Left renal pelvis (tissue), 4 donors: Measurements from ENCODE around the gene IL18RAP. TPM values are rescaled to one million over a fixed set of nuclear protein-coding genes. Genes with fewer than 3 reads are reported as not detected.

Experiments used
- DNase-seq, 4 donors: peaks; one replicate each; pipeline ENCODE4 v3.0.0-alpha.2; 2013; ENCODE audit warnings: low read depth in 4 of 4, low spot score in 3 of 4
- polyA plus RNA-seq, 4 donors: library from polyadenylated mRNA; unstranded; fragments of 120-200 nt; gene quantifications; one replicate each; pipeline ENCODE4 v1.2.1, GENCODE V29; 2013; ENCODE audit not compliant: insufficient read length in 4 of 4

IL18RAP gene
- polyA plus RNA-seq = under 1 TPM; 0.19 to 0.70 (median 0.32) TPM

DNA sequence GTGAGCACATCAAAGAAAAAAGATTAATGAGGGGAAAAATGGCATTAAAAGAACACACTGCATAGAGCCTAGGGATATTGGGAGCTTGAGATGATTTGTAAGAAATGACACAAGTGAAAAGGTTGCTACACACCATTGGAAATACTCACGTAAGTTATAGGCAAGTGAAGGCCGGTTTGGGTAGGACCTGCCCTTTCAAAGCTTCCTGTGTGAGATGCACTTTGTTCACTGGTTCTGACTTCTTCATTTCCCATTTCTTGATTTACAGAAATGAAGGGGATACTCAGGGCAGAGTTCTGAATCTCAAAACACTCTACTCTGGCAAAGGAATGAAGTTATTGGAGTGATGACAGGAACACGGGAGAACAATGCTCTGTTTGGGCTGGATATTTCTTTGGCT is at the start of gene IL18RAP:
TSS of gene IL18RAP (plus strand) at position 251 of the 400 bp plus-strand sequence. CDS start at position 369, 118 bp downstream.
- DNase-seq = no peak

DNA sequence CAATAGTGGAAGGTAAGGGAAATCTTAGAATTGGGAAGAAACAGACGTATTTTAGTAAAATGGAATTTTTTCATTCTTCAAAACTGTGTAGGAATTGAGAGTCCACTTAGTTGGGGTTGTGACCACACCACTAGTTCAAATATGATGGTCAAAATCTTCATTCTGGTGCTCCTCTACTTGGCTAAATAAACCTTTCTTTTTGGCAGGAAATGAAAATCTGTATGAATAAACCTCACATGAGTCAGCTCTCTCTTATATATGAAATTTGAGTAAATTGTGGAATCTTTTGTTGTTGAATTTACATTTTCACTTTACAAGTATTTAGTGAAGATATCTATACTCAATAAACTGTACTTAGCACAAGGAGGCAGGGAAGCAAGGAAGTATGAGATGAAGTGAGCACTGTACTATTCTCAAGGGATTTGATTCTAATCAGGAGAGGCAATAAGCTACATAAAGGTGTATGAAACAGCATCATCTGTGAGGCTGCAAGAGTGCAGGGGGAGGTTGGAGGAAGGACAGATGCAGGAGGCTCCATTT is 46.8 kb upstream of the IL18RAP start:
- DNase-seq = no peak

GRCh38 chr2:102383722-102384121 is 39.2 kb upstream of the IL18RAP start:
- no peak for DNase-seq

DNA sequence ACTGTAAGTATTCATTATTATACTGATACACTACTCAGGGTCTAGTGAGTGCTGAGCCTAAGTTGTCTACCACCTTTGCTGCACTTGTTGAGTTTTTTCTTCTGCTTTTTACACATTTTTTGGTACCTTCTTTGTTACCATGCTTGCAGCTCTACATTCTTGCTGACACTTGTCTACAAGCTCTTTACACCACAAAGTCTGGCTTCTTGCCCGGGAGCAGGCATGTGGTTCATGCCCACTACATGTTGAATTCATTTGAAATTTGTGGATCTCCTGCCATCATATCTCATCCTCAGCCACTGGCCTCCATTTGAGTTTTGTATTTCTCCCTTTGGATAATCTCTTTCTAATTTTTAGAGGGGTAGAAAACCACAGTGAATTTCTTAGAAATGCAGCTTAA is 37.4 kb upstream of the IL18RAP start:
- DNase-seq = no peak

DNA sequence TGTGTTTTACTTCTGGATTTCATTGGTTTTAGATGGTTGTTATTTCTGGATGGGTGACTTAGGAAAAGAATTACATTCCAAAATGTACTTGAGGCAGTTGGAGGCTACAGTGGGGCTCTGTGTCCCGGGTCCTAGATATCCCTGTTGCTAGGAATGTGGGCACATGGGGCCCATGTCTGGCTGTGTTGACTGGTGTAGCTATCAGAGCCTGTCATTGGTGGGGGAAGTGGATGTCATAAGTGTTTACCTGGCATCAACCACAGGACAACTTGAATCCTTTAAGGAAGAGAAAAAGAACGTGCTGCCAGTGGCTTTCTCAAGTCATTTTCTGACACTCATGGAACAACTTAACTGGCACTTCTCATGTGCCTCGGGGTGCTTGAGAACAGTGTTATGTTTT is 37.0 kb upstream of the IL18RAP start:
- no peak for DNase-seq

DNA sequence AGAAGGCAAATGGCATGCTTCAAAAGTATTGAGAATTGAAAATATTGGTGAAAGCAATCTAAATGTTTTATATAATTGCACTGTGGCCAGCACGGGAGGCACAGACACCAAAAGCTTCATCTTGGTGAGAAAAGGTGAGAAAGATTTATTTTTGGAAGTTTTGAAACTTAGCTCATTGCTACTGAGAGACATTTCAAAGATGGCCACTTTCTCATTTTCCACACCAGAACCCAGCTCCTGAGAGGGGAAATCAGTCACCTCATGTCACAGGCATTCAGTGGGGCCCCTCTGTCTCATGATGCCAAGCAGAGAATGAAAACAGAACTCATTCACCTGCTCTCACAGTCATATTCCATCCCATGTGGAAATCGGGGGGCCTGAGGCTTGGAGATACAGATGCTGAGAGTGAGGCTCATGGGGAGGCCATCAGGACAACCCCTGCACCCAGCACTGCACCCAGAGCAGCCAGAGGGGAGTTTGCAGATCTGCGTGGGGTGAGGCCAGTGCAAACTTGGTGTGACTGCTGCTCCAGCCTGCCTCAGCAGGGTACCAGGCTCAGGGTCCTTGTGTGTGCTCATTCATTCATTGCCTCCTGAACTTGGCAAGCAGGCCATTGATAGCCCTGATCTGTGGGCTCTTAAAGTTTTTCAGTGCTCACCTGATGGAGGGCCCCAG is 36.0 kb upstream of the IL18RAP start:
- no peak for DNase-seq

- DNase-seq = no peak
Observed at GRCh38 chr2:102387763-102388546, 35.0 kb upstream of the IL18RAP start.

DNA sequence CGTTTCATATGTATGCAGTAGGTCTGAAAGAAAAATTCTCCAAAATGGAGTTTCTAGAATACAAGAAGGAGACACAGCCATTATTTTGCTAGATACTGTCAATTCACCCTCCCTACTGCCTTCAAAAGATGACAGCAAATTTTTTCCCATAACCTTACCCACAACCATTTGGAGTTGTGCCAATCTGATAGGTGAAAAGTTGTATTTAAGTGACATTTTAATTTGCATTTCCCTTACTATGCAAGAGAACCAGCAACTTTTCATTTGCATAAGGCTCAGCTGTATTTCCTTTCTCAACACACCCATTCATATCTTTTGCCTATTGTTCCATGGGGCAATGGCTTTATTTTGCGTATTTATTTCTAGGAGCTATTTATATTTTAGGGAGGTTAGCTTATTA is 31.4 kb upstream of the IL18RAP start:
- DNase-seq = no peak

DNA sequence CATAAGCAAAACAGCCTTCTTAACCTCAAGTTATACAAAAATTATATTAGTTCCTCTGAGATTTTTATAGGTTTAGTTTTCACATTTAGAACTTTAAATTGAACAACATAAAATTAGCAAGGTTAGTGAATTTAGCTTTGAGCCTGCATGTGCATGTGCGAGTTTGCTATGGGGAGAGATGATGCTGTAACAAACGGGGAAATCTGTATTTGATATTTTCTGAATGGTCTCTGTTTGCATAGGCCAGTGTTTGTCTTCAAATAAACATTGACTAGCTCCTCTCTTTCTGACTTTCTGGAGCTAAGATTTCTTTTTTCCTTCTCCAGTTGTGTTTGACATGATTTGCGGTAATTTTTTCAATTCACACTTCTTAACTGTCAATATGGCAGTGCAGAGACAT is 30.9 kb upstream of the IL18RAP start:
- no peak for DNase-seq

GRCh38 chr2:102392942-102393341 is 30.0 kb upstream of the IL18RAP start:
- DNase-seq = no peak

DNA sequence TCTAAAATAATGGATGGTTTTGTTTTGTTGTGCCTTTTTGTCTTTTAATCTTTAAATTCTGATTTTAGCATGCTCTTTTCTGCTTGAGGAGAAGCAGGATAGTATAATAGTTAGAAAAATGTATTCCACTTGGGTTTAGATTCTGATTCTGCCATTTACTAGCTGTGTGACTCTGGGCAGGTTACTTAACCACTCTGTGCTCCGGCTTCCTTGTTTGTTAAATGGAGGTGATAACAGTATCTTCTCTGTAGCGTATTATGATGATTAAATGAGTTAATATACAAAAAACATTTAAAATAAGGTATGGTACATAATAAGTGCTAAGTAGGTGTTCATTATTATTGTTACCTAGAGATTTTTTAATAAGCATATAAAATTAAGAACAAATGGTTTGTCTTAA is 26.9 kb upstream of the IL18RAP start:
- DNase-seq = no peak

DNA sequence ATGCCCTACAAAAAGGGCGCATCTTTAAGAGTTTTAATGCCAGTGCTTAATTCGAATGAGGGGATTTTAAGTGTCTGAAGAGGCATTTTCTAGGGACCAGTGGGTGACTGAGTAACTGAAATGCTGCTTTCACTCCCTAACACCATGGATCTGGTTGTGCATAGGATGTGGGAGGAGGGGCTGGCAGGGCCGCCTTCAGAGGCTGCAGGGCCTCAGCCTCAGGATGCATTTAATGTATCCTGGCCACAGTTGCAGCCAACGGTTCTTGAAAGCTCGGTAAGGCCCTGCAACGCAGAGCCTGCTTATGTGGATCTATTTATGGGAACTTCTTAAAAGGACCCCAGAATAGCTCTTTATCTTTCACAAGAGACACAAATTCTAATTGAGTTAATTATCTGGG is 25.8 kb upstream of the IL18RAP start:
- DNase-seq = no peak

- no peak for DNase-seq
Observed at GRCh38 chr2:102399499-102400141, 23.3 kb upstream of the IL18RAP start.

DNA sequence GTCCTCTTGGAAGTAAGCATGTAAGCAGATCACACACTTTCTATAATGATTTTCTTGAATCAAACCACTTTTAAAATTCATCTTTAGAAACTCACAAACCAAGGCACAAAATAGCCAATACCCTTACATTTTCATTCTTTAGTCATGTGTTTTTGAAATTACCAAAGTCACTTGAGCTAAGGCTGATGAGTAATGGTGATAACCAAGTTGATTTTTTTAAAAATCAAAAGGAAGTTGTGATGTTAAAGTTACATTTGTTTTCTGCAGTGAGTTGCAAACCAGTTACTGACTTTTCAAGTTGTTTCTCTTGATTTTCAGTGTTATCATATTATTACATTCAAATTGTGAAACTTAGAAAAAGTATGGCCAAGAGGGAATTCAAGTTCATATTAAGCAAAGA is 21.5 kb upstream of the IL18RAP start:
- no peak for DNase-seq

DNA sequence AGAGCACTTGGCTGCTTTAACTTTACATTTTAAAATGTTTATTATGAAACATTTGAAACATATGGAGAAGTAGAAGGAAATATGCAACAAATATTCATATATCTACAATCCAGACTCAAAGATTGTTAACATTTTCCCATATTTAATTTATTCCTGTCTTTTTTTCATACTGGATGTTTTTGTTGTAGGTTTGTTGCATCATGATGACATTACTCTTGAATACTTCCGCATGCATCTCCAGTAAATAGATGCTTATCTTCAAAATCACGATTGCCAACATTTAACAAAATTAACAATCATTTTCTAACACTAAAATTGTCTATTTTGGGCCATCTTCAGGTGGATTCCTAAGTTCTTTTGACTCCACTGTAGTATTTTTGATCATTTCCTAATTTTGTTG is 21.1 kb upstream of the IL18RAP start:
- no peak for DNase-seq

DNA sequence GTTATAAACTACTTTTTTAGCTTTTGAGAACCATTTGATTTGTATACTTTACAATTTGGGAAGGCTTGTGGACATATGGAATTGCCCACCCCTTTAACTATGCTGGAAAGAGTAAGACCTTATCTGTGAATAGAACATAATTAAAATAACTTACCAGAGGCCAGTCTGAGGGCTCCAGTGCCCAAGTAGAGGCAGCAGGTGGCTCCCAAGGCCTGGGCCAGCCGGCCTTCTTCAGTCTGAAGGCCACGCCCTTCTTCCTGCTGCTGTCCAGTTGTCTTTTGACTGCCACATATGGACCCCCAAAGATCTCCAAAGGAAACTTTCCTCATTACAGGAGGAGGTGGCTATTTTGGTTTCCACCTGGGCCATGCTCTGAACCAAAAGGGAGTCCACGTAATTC is 12.0 kb upstream of the IL18RAP start:
- DNase-seq = no peak

GRCh38 chr2:102412199-102412598 is 10.8 kb upstream of the IL18RAP start:
- DNase-seq = no peak

- no peak for DNase-seq
Observed at GRCh38 chr2:102417946-102418345, 5.0 kb upstream of the IL18RAP start.

DNA sequence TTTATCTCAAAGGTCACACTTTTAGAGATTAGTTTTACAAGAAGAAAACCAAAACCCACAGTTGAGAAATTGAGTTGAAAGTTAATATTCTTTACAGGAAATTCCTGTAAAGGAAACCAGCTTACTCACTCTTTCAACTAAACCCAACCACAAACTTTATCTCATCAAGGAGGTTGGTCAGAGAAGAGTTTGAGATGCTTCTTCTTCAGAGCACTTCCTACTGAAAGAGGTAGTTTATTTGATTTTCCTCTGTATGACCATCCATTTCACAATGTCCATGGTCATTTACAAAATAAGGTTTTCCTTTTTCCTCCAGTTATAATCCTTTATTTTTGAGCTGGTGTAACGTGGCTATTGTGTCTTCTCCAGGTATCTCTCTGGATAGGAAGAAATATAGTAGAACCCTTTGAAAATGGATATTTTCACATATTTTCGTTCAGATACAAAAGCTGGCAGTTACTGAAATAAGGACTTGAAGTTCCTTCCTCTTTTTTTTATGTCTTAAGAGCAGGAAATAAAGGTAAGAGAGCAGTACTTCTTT is 4.5 kb upstream of the IL18RAP start:
- no peak for DNase-seq

DNA sequence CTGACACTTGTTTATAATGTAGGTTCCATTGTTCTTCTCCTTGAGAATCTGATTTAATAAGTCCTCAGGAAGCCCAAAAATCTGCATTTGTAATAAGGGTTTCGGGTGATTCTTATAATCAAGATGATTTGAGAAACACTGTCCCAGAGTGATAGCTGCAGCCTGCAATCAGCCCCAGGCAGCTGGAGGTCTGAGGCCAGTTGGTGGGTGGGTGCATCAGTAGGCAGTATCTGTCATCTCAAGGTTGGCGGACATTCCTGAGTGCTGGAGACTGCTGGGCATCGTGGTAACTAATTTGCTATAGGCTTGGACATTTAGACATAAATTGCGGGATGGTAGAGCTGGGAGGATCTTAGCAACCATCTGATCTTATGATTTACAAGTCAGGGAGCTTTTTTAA is 2.7 kb upstream of the IL18RAP start:
- no peak for DNase-seq
